ENCODE measurements around the gene CDH24. TPM values are rescaled to one million over a fixed set of nuclear protein-coding genes. Genes with fewer than 3 reads are reported as not detected.
A peak's percentile ranks its signal among the peaks of the same experiment; 100 is the strongest.

CDH24 gene
- total RNA-seq: 1 to 10 TPM; 4.9 to 9.9 TPM

- ATAC-seq: peak; percentile 73
- Histone ChIP-seq H3K27ac (peak within 1 kb of the TSS; percentile 56 to 73 (median 68)), H3K27me3 (no peaks in the 10 kb centered on the region), H3K9me3 (no peaks in the 10 kb centered on the region), H3K4me1 (peaks cover 28% of the 10 kb centered on the region), H3K4me3 (peak within 1 kb of the TSS; percentile 40 to 63), H3K36me3 (replicated peaks in 1 of 2; ENCODE audit: insufficient read depth in 1 of 2, low read depth in 2 of 2) (peaks cover 11 to 15% of the 10 kb centered on the region in 2 donors)
- TF ChIP-seq POLR2A (IDR thresholded peaks at IDR 0.05): no peak
- TF ChIP-seq CTCF (IDR thresholded peaks at IDR 0.05): no peak
- 5 to 15% methylated on average over 13 to 34 of the region's 73 CpGs for WGBS, 2 donors
- DNase-seq: peak; percentile 73 to 82 (median 76)
- intact Hi-C loops (cut with DNase I): loop anchor here (5.0 kb wide), 1 partner anchor 70 kb away; no protein-coding TSS in a partner anchor
Observed at GRCh38 chr14:23056956-23057756, at the start of gene CDH24. Gene CDH24 (minus strand): TSS chr14:23057520. CDS start chr14:23055733, 1,787 bp downstream.

GRCh38 chr14:23106747-23107045, 49.4 kb upstream of the CDH24 start:
- intact Hi-C loops (cut with DNase I): no loop called here
- ATAC-seq (no peak), DNase-seq (no peak)
- Histone ChIP-seq H3K27ac (no peak overlapping the region), H3K36me3 (replicated peaks in 1 of 2; ENCODE audit: insufficient read depth in 1 of 2, low read depth in 2 of 2) (no peaks in the 10 kb centered on the region), H3K4me3 (no peak overlapping the region), H3K27me3 (no peaks in the 10 kb centered on the region), H3K4me1 (no peaks in the 10 kb centered on the region), H3K9me3 (no peaks in the 10 kb centered on the region)
- TF ChIP-seq POLR2A (IDR thresholded peaks at IDR 0.05): no peak
- no peak for TF ChIP-seq CTCF (IDR thresholded peaks at IDR 0.05)

GRCh38 chr14:23105348-23105824, 48.1 kb upstream of the CDH24 start:
- Histone ChIP-seq H3K27me3 (no peaks in the 10 kb centered on the region), H3K4me1 (no peaks in the 10 kb centered on the region), H3K27ac (no peak overlapping the region), H3K36me3 (replicated peaks in 1 of 2; ENCODE audit: insufficient read depth in 1 of 2, low read depth in 2 of 2) (no peaks in the 10 kb centered on the region), H3K4me3 (no peak overlapping the region), H3K9me3 (no peaks in the 10 kb centered on the region)
- 69 to 77% methylated on average over 4 of the region's 4 CpGs for WGBS, 2 donors
- no peak for DNase-seq
- intact Hi-C loops (cut with DNase I): no loop called here
- TF ChIP-seq POLR2A (IDR thresholded peaks at IDR 0.05) (no peak), CTCF (IDR thresholded peaks at IDR 0.05) (no peak)
- no peak for ATAC-seq

GRCh38 chr14:23104591-23105347, 47.4 kb upstream of the CDH24 start, which contains the start of gene CIROP:
Gene CIROP (minus strand): TSS chr14:23104989. CDS start chr14:23104920, 69 bp downstream.
- Histone ChIP-seq H3K4me1 (peaks cover 2% of the 10 kb centered on the region), H3K4me3 (no peak within 1 kb of the TSS), H3K9me3 (no peaks in the 10 kb centered on the region), H3K36me3 (replicated peaks in 1 of 2; ENCODE audit: insufficient read depth in 1 of 2, low read depth in 2 of 2) (no peaks in the 10 kb centered on the region), H3K27ac (no peak within 1 kb of the TSS), H3K27me3 (no peaks in the 10 kb centered on the region)
- no peak for TF ChIP-seq CTCF (IDR thresholded peaks at IDR 0.05)
- no peak for TF ChIP-seq POLR2A (IDR thresholded peaks at IDR 0.05)
- DNase-seq (no peak), ATAC-seq (no peak)
- intact Hi-C loops (cut with DNase I): no loop called here
- 70 to 72% methylated on average over 11 of the region's 11 CpGs for WGBS, 2 donors

Measured in body of pancreas (tissue), 4 donors.